Activated CD8-positive, alpha-beta memory T cell treated with anti-CD3 and anti-CD28 coated beads, Interleukin-2, amount 10 ng/mL, durations not matched to agents 7 days and 5 days (primary cell): ENCODE data around the gene MAGEB4. TPM values are rescaled to one million over a fixed set of nuclear protein-coding genes. Genes with fewer than 3 reads are reported as not detected.
"Not testable (repeated sequence)": the region's sequence is repeated elsewhere in the genome, so short reads cannot be mapped to it uniquely, and the experiment has no call there.

Experiments used
- ATAC-seq: fragments of 150-1000 bp; cut with Tn5 transposase; one replicate; pipeline ENCODE4 v1.10.0; 2021; ENCODE audit warnings: moderate library complexity
- CTCF ChIA-PET: fragments of 350-600 bp; sonication (Branson Sonifier 250); formaldehyde crosslinking; loops from one replicate; lab custom pipeline; 2021; ENCODE audit warnings: antibody characterized with exemption; lab: Charles Lee
- DNase-seq: peaks from one replicate; pipeline ENCODE4 v3.0.0-alpha.2; 2020
- H3K27ac Mint-ChIP-seq: one replicate; pipeline ENCODE4 v1.8.0; 2021; ENCODE audit warnings: mild to moderate bottlenecking, mixed read lengths
- H3K27me3 Mint-ChIP-seq: one replicate; pipeline ENCODE4 v1.8.0; 2021; ENCODE audit warnings: mixed read lengths
- H3K36me3 Mint-ChIP-seq: one replicate; pipeline ENCODE4 v1.8.0; 2021; ENCODE audit warnings: mild to moderate bottlenecking, mixed read lengths
- H3K4me1 Mint-ChIP-seq: one replicate; pipeline ENCODE4 v1.8.0; 2021; ENCODE audit warnings: mixed read lengths
- H3K4me3 Mint-ChIP-seq: one replicate; pipeline ENCODE4 v1.8.0; 2021; ENCODE audit warnings: mild to moderate bottlenecking, moderate library complexity, mixed read lengths
- H3K9me3 Mint-ChIP-seq: one replicate; pipeline ENCODE4 v1.8.0; 2022; ENCODE audit warnings: low read depth, mixed read lengths
- total RNA-seq, 2 experiments: library from RNA; stranded (reverse); gene quantifications; one replicate each; pipeline ENCODE4 v1.2.3, GENCODE V29; 2021

The MAGEB4 gene
- not detected for total RNA-seq

GRCh38 chrX:30241724-30242415 lies at the start of gene MAGEB4:
Gene MAGEB4 (plus strand): TSS chrX:30242000. CDS start chrX:30242136, 136 bp downstream.
- H3K36me3 Mint-ChIP-seq = no peaks in the 10 kb centered on the region
- DNase-seq = no peak

DNA sequence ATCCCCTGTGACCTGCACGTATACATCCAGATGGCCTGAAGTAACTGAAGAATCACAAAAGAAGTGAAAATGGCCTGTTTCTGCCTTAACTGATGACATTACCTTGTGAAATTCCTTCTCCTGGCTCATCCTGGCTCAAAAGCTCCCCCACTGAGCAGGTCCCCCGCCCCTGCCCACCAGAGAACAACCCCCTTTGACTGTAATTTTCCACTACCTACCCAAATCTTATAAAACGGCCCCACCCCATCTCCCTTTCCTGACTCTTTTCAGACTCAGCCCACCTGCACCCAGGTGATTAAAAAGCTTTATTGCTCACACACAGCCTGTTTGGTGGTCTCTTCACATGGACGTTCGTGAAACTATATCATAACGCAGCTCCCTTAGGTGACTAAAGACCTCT lies 47.9 kb upstream of the MAGEB4 start:
- H3K9me3 Mint-ChIP-seq, H3K27ac Mint-ChIP-seq, CTCF ChIA-PET, H3K4me1 Mint-ChIP-seq, H3K36me3 Mint-ChIP-seq, ATAC-seq, H3K4me3 Mint-ChIP-seq, H3K27me3 Mint-ChIP-seq, DNase-seq: not testable (repeated sequence)

More at GRCh38 chrX:30241724-30242415, at the start of gene MAGEB4:
- no peaks in the 10 kb centered on the region for H3K9me3 Mint-ChIP-seq
- ATAC-seq = no peak
- no peaks in the 10 kb centered on the region for H3K4me1 Mint-ChIP-seq
- CTCF ChIA-PET = no interaction called here
- H3K27ac Mint-ChIP-seq = no peak within 1 kb of the TSS
- no peaks in the 10 kb centered on the region for H3K27me3 Mint-ChIP-seq
- no peak within 1 kb of the TSS for H3K4me3 Mint-ChIP-seq

DNA sequence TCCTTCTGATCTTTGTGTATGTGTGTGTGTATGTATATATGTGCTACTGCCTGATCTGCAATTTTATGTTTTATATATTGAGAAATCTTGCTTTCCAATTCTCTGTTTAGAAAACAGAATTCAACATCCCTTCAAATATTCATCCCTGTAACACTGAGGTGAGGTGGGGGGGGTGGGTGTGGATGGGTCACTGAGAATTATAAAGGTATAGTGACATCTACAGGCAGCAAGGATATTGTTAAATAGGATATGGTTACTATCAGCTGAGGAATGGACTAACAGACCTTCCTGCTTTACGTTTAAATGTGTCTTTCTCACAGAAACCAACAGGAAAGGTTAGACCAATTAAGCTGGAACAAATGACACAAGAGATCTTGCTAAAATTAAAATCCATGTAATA lies 45.5 kb upstream of the MAGEB4 start:
- Mint-ChIP-seq H3K4me3 (no peak overlapping the region), H3K27me3 (no peaks in the 10 kb centered on the region), H3K4me1 (no peaks in the 10 kb centered on the region), H3K27ac (no peak overlapping the region), H3K9me3 (peaks cover 2% of the 10 kb centered on the region), H3K36me3 (no peaks in the 10 kb centered on the region)
- DNase-seq (no peak), ATAC-seq (no peak)
- CTCF ChIA-PET = no interaction called here

DNA sequence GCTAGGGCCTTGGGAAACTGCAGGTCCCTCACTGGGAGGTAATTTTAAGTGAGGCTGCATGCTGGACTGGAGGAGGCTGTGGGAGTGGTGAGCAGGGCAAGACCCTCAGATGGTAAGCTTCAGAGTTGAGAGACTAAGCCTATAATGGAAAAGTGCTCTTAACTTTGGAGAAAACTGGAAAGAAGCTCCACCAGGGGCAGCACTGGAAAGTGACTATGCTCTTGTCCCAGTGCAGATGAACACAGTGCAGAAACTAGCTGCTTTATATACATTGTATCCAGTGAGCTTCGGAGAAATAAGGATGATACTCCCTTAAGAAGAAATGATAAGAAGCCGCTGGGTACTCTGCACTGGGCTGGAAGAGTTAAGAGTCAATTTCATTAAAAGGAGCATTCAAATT lies 29.6 kb upstream of the MAGEB4 start:
- ATAC-seq (no peak), DNase-seq (no peak)
- no peaks in the 10 kb centered on the region for H3K27me3 Mint-ChIP-seq
- CTCF ChIA-PET = no interaction called here
- no peaks in the 10 kb centered on the region for H3K4me1 Mint-ChIP-seq
- H3K27ac Mint-ChIP-seq = no peak overlapping the region
- H3K36me3 Mint-ChIP-seq = no peaks in the 10 kb centered on the region
- H3K9me3 Mint-ChIP-seq = no peaks in the 10 kb centered on the region
- H3K4me3 Mint-ChIP-seq = no peak overlapping the region

DNA sequence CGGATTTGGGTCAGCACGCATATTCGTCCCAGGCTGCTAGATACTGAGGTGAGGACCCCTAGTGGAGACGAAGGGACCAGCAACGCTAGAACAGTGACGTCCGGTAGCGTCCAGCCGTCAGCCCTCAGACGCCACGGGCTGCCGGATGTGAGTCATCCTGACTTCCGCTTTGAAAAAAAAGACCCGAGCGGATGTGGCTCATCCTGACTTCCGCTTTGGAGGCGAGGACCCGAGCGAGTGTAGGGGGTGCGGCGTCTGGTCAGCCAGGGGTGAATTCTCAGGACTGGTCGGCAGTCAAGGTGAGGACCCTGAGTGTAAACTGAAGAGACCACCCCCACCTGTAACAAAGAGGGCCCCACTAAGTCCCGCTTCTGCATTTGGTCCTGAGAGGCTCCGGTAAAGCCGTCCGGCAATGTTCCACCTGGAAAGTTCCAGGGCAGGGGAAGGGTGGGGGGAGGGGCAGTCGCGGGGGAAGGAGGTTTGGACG lies 26.4 kb upstream of the MAGEB4 start, which contains the start of gene MAGEB2:
Gene MAGEB2, plus strand, starts transcription at position 207 of the 487 bp plus-strand sequence. CDS start 3,018 bp downstream, outside the sequence.
- H3K27me3 Mint-ChIP-seq = no peaks in the 10 kb centered on the region
- CTCF ChIA-PET = interaction anchor here (0.6 kb wide), 1 partner anchor 283 kb away, joined by 3 read pairs; no protein-coding TSS in a partner anchor
- DNase-seq = no peak
- no peaks in the 10 kb centered on the region for H3K4me1 Mint-ChIP-seq
- H3K9me3 Mint-ChIP-seq = no peaks in the 10 kb centered on the region
- H3K36me3 Mint-ChIP-seq = no peaks in the 10 kb centered on the region
- no peak for ATAC-seq
- H3K4me3 Mint-ChIP-seq = no peak within 1 kb of the TSS
- no peak within 1 kb of the TSS for H3K27ac Mint-ChIP-seq

- Mint-ChIP-seq H3K36me3 (no peaks in the 10 kb centered on the region), H3K9me3 (no peaks in the 10 kb centered on the region)
Measured at GRCh38 chrX:30217465-30217864, 24.3 kb upstream of the MAGEB4 start.

GRCh38 chrX:30219372-30219771 lies 22.4 kb upstream of the MAGEB4 start:
- H3K27ac Mint-ChIP-seq = no peak overlapping the region
- H3K4me1 Mint-ChIP-seq = no peaks in the 10 kb centered on the region
- no peaks in the 10 kb centered on the region for H3K36me3 Mint-ChIP-seq
- no peaks in the 10 kb centered on the region for H3K9me3 Mint-ChIP-seq
- ATAC-seq = no peak
- no peak overlapping the region for H3K4me3 Mint-ChIP-seq
- CTCF ChIA-PET = no interaction called here
- DNase-seq = no peak
- no peaks in the 10 kb centered on the region for H3K27me3 Mint-ChIP-seq

More at GRCh38 chrX:30217465-30217864, 24.3 kb upstream of the MAGEB4 start:
- Mint-ChIP-seq H3K4me1 (no peaks in the 10 kb centered on the region), H3K27ac (no peak overlapping the region), H3K4me3 (no peak overlapping the region), H3K27me3 (no peaks in the 10 kb centered on the region)
- ATAC-seq = no peak
- no peak for DNase-seq
- CTCF ChIA-PET = no interaction called here

- no peak overlapping the region for H3K27ac Mint-ChIP-seq
- CTCF ChIA-PET = no interaction called here
- no peaks in the 10 kb centered on the region for H3K9me3 Mint-ChIP-seq
- H3K4me3 Mint-ChIP-seq = no peak overlapping the region
- H3K4me1 Mint-ChIP-seq = no peaks in the 10 kb centered on the region
- no peak for ATAC-seq
- DNase-seq = no peak
- H3K36me3 Mint-ChIP-seq = no peaks in the 10 kb centered on the region
- H3K27me3 Mint-ChIP-seq = no peaks in the 10 kb centered on the region
Measured at GRCh38 chrX:30220661-30221060, 21.1 kb upstream of the MAGEB4 start.

DNA sequence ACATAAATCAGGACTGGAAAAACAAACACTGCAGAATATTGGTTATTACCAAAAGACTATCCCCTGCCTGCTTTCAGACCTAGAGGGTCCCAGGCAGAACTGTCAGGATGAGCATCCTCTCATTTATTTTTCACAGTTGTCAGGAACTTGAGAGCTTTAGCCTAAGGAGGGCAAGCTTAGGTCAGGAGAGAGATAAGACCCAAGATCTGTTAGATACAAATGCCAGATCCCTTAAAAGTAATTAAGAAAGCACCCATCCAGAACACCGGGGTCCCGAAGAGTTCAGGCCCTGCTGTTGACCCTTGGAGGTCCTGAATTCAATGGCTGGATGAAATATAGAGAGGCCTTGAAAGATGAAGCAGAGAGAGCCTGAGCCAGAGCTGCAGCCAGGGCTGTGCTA lies 17.3 kb upstream of the MAGEB4 start:
- H3K9me3 Mint-ChIP-seq = no peaks in the 10 kb centered on the region
- H3K4me3 Mint-ChIP-seq = no peak overlapping the region
- no peak overlapping the region for H3K27ac Mint-ChIP-seq
- ATAC-seq (no peak), DNase-seq (no peak)
- no peaks in the 10 kb centered on the region for H3K36me3 Mint-ChIP-seq
- no peaks in the 10 kb centered on the region for H3K4me1 Mint-ChIP-seq
- H3K27me3 Mint-ChIP-seq = no peaks in the 10 kb centered on the region
- CTCF ChIA-PET = no interaction called here

DNA sequence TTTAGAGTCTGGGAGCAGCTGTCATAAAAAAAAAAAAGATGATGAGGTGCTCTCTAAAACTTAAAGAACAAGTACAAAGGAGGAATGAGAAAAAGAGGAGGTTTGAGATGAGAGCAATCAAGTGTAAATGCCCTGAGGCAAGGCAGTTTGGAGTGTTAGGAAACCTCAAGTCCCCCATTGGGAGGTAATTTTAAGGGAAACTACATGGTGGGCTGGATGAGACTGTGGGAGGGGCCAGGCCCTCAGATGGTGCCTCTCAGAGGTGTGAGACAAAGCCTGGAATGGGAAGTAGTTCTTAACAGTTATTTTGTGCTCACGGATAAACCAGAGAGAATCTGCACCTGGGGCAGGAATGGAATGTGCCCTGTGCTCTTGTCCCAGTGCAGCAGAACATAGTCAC lies 13.3 kb upstream of the MAGEB4 start:
- DNase-seq = no peak
- Mint-ChIP-seq H3K36me3 (no peaks in the 10 kb centered on the region), H3K27me3 (no peaks in the 10 kb centered on the region), H3K4me3 (no peak overlapping the region), H3K27ac (no peak overlapping the region), H3K4me1 (no peaks in the 10 kb centered on the region), H3K9me3 (no peaks in the 10 kb centered on the region)
- no peak for ATAC-seq
- CTCF ChIA-PET = no interaction called here

DNA sequence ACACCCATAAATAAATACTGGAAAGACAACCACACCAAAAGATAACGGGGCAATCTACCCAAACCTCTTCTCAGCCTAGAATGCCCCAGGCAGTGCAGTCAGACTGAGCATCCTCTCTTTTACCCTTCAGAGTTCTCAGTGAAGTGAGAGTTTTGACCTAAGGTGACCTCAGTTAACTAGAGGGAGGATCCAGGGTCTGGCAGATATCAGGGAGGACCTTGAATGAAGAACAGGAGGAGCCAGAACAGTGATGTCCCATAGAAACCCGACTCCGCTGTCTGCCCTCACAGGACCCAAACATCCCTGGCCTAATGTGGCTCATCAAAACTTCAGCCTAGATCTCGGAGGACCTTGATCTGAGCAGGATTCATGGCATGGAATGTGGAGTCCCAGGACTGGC lies 11.4 kb upstream of the MAGEB4 start, which contains the start of gene MAGEB3:
Gene MAGEB3, plus strand, starts transcription at position 263 of the 400 bp plus-strand sequence. CDS start 5,268 bp downstream, outside the sequence.
- no peak within 1 kb of the TSS for H3K4me3 Mint-ChIP-seq

DNA sequence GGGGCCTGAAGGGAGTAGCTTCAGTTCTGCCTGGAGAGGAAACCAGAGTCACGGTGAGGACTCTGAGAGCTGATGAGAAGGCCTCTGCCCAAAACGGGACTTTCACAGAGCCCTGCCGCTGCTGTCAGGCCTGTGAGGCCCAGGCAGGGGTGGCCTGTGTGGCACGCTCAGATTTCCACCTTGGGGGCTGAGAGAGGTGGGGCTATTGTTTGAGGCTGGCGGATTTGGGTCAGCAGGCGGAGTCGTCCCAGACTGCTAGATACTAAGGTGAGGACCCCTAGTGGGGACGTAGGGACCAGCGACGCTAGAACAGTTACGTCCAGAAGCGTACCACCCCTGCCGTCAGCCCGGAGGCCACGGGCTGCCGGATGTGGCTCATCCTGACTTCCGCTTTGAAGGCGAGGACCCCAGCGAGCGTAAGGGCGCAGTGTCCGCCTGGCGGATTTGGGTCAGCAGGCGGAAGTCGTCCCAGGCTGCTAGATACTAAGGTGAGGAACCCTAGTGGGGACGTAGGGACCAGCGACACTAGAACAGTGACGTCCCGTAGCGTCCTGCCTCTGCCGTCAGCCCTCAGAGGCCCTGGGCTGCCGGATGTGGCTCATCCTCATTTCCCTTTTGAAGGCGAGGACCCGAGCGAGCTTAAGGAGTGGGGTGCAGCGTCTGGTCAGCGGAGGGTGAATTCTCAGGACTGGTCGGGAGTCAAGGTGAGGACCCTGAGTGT lies 5.1 kb downstream of the MAGEB4 start, which contains the start of gene MAGEB1:
Gene MAGEB1, plus strand, starts transcription at position 378 of the 721 bp plus-strand sequence. CDS start 3,348 bp downstream, outside the sequence.
- no peaks in the 10 kb centered on the region for H3K27me3 Mint-ChIP-seq
- ATAC-seq = no peak
- CTCF ChIA-PET = no interaction called here
- H3K4me1 Mint-ChIP-seq = no peaks in the 10 kb centered on the region
- H3K9me3 Mint-ChIP-seq = no peaks in the 10 kb centered on the region
- no peak within 1 kb of the TSS for H3K27ac Mint-ChIP-seq
- H3K4me3 Mint-ChIP-seq = no peak within 1 kb of the TSS
- no peaks in the 10 kb centered on the region for H3K36me3 Mint-ChIP-seq
- DNase-seq = no peak

More for the DNA sequence above, 11.4 kb upstream of the MAGEB4 start, which contains the start of gene MAGEB3:
- Mint-ChIP-seq H3K27ac (no peak within 1 kb of the TSS), H3K4me1 (no peaks in the 10 kb centered on the region), H3K27me3 (no peaks in the 10 kb centered on the region), H3K9me3 (no peaks in the 10 kb centered on the region), H3K36me3 (no peaks in the 10 kb centered on the region)
- DNase-seq (no peak), ATAC-seq (no peak)
- CTCF ChIA-PET = no interaction called here

DNA sequence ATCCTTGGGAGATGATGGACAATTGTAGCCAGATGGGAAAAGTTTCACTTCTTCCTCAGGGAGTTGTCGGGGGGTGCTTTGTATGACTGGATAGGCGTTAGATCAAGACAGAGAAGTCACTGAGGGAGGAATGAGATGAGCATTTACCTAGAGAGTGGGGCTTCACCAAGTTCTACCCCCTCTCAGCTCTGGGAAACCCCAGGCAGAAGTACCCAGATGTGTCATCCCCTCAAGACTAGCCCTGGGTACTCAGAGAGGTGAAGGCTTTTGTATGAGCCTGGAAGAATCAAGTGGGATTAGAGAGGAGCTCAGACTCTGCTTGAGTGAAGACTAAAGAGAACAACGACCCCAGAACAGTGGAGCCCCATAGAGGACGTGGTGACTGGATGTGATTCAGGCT lies 7.1 kb downstream of the MAGEB4 start:
- H3K36me3 Mint-ChIP-seq = no peaks in the 10 kb centered on the region
- H3K27me3 Mint-ChIP-seq = no peaks in the 10 kb centered on the region
- H3K9me3 Mint-ChIP-seq = no peaks in the 10 kb centered on the region
- ATAC-seq (no peak), DNase-seq (no peak)
- CTCF ChIA-PET = no interaction called here
- no peak overlapping the region for H3K4me3 Mint-ChIP-seq
- no peaks in the 10 kb centered on the region for H3K4me1 Mint-ChIP-seq
- no peak overlapping the region for H3K27ac Mint-ChIP-seq
